ENCODE data around the gene PRX.
"Not testable (repeated sequence)": the region's sequence is repeated elsewhere in the genome, so short reads cannot be mapped to it uniquely, and the experiment has no call there.

The PRX gene

DNA sequence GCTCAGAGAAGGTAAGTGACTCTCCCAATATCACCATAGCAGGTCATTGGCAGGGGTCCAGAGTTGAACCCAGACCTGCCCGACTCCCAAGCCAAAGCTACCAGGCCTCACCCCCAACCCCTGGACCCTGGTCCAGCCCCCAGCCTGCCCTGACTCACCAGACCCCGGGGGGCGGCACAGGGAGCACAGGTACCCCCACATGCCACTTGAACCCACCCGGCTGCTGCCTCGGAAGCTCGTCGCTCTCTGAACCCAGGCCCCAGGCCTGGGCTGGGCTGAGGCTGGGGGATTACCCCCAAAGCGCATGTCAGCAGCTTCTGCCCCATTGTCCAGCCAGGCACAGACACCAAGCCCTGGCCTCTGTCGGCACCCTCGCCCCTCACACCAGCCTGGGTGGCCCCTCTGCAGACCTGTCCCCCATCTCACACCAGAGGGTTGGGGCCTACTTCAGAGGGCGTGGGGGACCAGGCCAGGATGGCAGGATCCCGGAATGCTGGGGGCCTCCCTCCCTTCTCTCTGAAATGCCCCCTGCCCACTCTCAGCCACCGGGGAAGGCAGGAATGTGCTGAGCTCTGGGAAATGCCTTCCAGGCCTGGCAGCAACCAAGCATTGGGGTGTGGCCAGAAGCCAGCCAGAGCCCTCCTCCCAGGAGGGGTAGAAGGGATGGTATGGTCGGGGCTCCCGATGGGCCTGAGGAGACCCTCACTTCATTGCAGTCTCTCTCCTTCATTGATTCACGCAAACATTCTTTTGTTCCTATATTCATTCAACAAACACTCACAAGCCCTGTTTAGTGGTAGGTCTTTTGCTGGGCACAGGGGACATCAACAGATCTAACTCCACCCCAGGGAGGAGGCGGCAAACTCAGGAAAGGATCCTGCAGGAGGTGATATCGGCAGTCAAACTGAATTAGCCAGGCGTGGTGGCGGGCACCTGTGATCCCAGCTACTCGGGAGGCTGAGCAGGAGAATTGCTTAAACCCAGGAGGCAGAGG is 1.7 kb upstream of the PRX start:
- no peak for DNase-seq (ENCODE audit: extremely low spot score)
- TF ChIP-seq FOXA1 (IDR thresholded peaks at IDR 0.05), result no peak
- no peak for TF ChIP-seq FOXK2 (IDR thresholded peaks at IDR 0.05)
- ChIA-PET CTCF (no interaction called here), POLR2A (no interaction called here)

DNA sequence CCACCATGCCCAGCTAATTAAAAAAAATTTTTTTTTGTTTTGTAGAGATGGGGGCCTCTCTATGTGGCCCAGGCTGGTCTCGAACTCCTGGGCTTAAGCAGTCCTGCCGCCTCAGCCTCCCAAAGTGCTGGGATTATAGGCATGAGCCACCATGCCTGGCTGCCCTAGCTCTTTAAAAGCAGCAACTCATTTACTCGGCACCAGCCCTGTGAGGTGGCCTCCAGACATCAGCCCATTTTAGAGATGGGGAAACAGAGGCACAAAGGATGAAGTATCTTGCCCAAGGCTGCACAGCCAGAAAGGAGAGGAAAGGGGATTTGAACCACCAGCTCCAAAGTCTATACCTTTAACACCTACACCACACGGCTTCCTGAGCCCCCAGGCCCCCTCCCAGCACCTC is 312 bp downstream of the PRX start:
- no peak for TF ChIP-seq FOXK2 (IDR thresholded peaks at IDR 0.05)
- no peak for TF ChIP-seq L3MBTL2 (conservative IDR thresholded peaks at IDR 0.05)
- no peak for TF ChIP-seq ELF4 (IDR thresholded peaks at IDR 0.05)
- no peak for TF ChIP-seq HDGF (IDR thresholded peaks at IDR 0.05; ENCODE audit: borderline replicate concordance)
- POLR2A ChIA-PET, result interaction anchor here (0.8 to 1.9 kb wide), 2 partner anchors 9 to 13 kb away, joined by 3 to 9 read pairs; partner anchors contain the start of gene SERTAD1
- DNase-seq (ENCODE audit: extremely low spot score), result no peak

DNA sequence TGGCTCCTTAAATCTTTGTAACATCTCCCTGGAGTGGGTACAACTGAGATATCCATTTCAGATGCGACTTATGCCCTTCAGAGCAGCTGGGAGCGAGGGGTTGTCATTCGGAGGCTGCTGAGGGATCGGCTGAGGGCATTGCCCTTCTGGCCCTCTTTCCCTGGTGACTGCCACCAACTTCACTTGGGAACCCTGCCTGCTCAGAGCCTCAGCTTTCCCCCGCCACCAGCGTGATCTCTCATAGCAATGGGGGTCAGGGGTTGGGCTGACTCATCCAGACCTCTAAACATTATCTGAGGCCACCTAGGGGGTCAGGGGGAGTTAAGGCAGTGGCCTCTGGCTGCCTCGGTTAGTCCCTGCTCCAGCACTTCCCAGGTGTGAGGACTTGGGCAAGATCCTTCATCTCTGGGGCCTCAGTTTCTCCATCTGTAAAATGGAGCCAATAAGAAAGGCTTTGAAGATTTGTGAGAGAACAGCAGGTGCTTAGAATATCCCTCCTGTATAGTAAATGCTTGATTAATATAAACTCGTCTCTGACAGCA is 1.1 kb downstream of the PRX start:
- no peak for DNase-seq (ENCODE audit: extremely low spot score)
- TF ChIP-seq ZNF384 (IDR thresholded peaks at IDR 0.05) (no peak), SP1 (IDR thresholded peaks at IDR 0.05) (no peak), BHLHE40 (IDR thresholded peaks at IDR 0.05; ENCODE audit: borderline replicate concordance) (no peak), FOXM1 (IDR thresholded peaks at IDR 0.05; ENCODE audit: borderline replicate concordance) (no peak), TARDBP (IDR thresholded peaks at IDR 0.05) (no peak)
- CTCF ChIA-PET, result no interaction called here
- POLR2A ChIA-PET, result interaction anchor here (2.5 kb wide), 1 partner anchor 9 kb away, joined by 12 read pairs; no protein-coding TSS in a partner anchor

More for the DNA sequence above, 312 bp downstream of the PRX start:
- CTCF ChIA-PET, result no interaction called here

DNA sequence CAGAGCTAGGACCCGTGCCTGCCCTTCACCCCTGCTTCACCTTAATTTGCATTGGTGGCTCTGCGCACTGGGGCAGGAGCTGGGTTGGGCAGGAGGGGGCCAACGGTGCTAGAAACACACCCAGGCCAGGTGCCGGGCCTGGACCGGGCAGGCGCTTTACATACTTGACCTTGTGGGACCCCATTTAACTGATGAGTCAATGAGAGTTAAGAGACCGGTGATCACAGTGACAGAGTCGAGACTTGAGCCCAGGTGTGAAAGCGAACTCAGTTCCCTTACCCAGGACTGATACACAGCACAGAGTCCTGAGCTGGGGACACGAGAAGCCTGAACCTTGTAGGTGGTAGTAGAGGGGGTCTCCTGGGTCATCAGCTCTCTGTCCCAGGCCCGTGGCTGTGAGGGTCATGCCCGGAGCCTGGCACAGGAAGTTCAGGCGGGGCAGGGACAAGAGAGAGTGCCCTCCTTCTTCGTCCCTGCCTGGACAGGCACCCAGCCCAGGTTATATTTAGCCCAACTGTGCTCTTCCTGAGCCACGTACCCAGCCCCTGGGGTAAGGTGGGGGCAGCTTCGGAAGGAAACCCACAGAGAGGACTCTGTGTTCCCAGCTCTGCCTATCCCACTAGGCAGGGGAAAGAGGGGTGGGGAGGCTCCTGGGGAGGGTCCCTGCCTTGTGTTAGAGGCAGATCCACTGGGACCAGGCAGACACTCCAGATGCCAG is 1.9 kb downstream of the PRX start:
- ChIA-PET CTCF (interaction anchor here (1.2 kb wide), 1 partner anchor 9 kb away, joined by 6 read pairs; no protein-coding TSS in a partner anchor), POLR2A (interaction anchor here (1.5 to 2.5 kb wide), 2 partner anchors 9 to 22 kb away, joined by 4 to 12 read pairs; no protein-coding TSS in a partner anchor)
- no peak for TF ChIP-seq L3MBTL2 (conservative IDR thresholded peaks at IDR 0.05)
- TF ChIP-seq, protein P1, sequence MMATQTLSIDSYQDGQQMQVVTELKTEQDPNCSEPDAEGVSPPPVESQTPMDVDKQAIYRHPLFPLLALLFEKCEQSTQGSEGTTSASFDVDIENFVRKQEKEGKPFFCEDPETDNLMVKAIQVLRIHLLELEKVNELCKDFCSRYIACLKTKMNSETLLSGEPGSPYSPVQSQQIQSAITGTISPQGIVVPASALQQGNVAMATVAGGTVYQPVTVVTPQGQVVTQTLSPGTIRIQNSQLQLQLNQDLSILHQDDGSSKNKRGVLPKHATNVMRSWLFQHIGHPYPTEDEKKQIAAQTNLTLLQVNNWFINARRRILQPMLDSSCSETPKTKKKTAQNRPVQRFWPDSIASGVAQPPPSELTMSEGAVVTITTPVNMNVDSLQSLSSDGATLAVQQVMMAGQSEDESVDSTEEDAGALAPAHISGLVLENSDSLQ (IDR thresholded peaks at IDR 0.05), result no peak
- TF ChIP-seq HDGF (IDR thresholded peaks at IDR 0.05; ENCODE audit: borderline replicate concordance), result no peak
- no peak for TF ChIP-seq FOXM1 (IDR thresholded peaks at IDR 0.05; ENCODE audit: borderline replicate concordance)
- TF ChIP-seq ELF4 (IDR thresholded peaks at IDR 0.05), result no peak
- TF ChIP-seq CTBP1 (IDR thresholded peaks at IDR 0.05; ENCODE audit: borderline replicate concordance), result no peak
- no peak for TF ChIP-seq LEF1 (IDR thresholded peaks at IDR 0.05; ENCODE audit: borderline replicate concordance)
- no peak for TF ChIP-seq FOXK2 (IDR thresholded peaks at IDR 0.05)
- no peak for TF ChIP-seq FOXA1 (IDR thresholded peaks at IDR 0.05)
- no peak for TF ChIP-seq TARDBP (IDR thresholded peaks at IDR 0.05)
- no peak for TF ChIP-seq SUZ12 (IDR thresholded peaks at IDR 0.05)
- no peak for TF ChIP-seq ZNF384 (IDR thresholded peaks at IDR 0.05)
- no peak for TF ChIP-seq SP1 (IDR thresholded peaks at IDR 0.05)
- TF ChIP-seq BHLHE40 (IDR thresholded peaks at IDR 0.05; ENCODE audit: borderline replicate concordance), result no peak
- no peak for TF ChIP-seq ARNT (IDR thresholded peaks at IDR 0.05)
- no peak for TF ChIP-seq NFRKB (IDR thresholded peaks at IDR 0.05)
- DNase-seq (ENCODE audit: extremely low spot score), result no peak

DNA sequence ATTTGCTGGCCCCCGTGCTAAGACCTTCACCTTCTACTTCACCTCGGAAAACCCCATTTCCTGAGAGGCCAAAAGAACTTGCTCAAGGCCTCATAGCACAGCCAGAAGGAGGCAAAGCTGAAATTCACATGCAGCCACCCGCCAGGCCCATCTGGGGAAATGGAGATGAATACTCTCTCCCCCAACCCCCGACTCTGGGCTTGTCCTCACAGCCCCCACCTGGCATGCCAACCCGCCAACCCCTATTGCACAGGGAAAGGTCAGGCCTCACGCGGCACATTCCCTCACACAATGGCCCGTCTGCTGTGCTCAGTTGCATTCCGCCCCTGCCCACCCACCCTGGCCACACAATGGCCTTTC is 3.2 kb downstream of the PRX start:
- CTCF ChIA-PET, result no interaction called here
- DNase-seq (ENCODE audit: extremely low spot score), result no peak
- POLR2A ChIA-PET, result interaction anchor here (1.6 to 2.5 kb wide), 2 partner anchors 11 to 33 kb away, joined by 7 to 12 read pairs; no protein-coding TSS in a partner anchor
- no peak for TF ChIP-seq ELF4 (IDR thresholded peaks at IDR 0.05)

DNA sequence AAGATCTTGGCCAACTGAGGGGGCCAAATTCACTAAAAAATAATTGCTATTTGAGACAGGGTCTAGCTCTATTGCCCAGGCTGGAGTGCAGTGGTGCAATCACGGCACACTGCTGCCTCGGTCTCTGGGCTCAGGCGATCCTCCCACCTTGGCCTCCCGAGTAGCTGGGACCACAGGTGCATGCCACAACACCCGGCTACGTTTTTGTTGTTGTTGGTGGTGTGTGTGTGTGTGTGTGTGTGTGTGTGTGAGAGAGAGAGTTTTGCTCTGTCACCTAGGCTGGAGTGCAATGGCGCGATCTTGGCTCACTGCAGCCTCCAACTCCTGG is 4.6 kb downstream of the PRX start:
- DNase-seq (ENCODE audit: extremely low spot score), result not testable (repeated sequence)
- POLR2A ChIA-PET, result interaction anchor here (1.6 to 1.7 kb wide), 2 partner anchors 12 to 34 kb away, joined by 6 to 7 read pairs; no protein-coding TSS in a partner anchor
- CTCF ChIA-PET, result interaction anchor here (0.8 kb wide), 1 partner anchor 12 kb away, joined by 3 read pairs; no protein-coding TSS in a partner anchor

DNA sequence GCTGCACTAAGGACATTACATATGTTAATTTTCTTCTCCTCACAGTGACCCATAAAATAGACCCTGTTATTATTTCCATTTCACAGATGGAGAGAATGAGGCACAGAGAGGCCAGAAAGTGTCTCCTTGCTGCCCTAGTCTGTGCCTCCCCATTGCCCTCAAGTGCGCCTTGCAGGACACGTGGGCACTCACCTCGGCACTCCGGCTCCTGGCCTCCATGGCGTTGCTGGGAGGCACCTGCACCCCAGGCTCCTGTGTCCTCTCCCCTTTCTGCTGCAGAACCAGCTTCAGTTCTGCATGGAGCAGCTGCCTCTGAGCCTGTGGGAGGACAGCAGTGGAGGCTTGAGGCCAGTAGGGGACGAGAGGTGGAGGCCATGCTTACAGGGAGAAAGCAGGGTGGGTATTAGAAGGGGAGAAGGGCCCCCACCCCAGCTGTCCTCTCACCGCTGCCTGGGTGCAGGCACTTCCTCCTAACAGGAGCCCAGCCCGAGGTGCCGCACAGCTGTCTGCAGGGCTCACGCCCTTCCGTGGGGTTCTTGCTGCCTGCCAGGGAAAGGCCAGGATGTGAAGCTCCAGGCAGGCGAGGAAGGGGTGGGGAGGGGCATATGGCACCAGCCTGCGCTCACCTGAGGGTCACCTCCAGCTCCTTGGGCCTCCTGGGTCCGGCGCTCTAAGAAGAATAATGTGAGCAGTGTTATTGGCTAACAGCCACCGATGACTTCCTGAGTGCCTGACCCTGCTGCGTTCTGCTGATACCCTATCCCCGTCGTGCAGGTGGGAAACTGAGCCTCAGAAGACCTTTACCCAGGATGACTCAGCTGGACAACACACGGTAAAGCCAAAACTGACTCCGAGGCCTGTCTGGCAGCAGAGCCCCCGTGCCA is 5.2 kb downstream of the PRX start:
- POLR2A ChIA-PET, result interaction anchor here (1.0 to 1.7 kb wide), 2 partner anchors 13 to 35 kb away, joined by 4 to 6 read pairs; no protein-coding TSS in a partner anchor
- CTCF ChIA-PET, result interaction anchor here (0.8 kb wide), 1 partner anchor 13 kb away, joined by 3 read pairs; no protein-coding TSS in a partner anchor
- no peak for DNase-seq (ENCODE audit: extremely low spot score)
- no peak for TF ChIP-seq NFRKB (IDR thresholded peaks at IDR 0.05)

Measured in HEK293T (cell line).